Measurements from ENCODE around the gene EML6. TPM values are rescaled to one million over a fixed set of nuclear protein-coding genes. Genes with fewer than 3 reads are reported as not detected.

EML6 gene
- total and polyA plus RNA-seq, 2 of the 13 experiments (the other 11 are each of a cell fraction or from before 2014, with no cell fraction given): 17.2 to 32.4 TPM

DNA sequence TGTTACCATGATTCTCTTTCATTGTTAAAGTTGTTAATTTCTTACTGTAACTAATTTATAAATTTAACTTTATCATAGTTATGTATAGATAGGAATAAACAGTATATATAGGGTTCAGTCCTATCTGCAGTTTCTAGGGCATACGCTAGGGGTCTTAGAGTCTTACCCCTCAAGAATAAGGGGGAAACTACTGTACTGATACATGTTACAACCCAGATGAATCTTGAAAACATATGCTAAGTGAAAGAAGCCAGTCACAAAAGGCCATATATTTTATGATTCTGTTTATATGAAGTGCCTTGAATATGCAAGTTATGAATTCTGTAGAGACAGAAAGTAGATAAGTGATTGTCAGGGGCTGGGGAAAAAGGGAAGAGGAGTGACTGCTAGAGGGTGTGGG is 274.4 kb downstream of the EML6 start:
- Histone ChIP-seq H3K27ac (ENCODE audit: extremely low read length, insufficient read depth, low read length) (no peak overlapping the region), H3K27me3 (ENCODE audit: control insufficient read depth in 1 of 2, insufficient read depth in 2 of 2, low read length in 2 of 2) (no peaks in the 10 kb centered on the region), H3K4me2 (ENCODE audit: low read depth, low read length) (no peak overlapping the region), H3K9me3 (ENCODE audit: low read length) (no peaks in the 10 kb centered on the region), H3K36me3 (replicated peaks in 1 of 2; ENCODE audit: control insufficient read depth in 1 of 2, insufficient read depth in 2 of 2, low read length in 2 of 2) (no peaks in the 10 kb centered on the region), H3K4me1 (ENCODE audit: insufficient read depth, low read length) (no peaks in the 10 kb centered on the region; the same call in 1 of the 2 replicates), H3K4me3 (replicated peaks in 1 of 3; ENCODE audit: insufficient read depth in 1 of 3, low read depth in 2 of 3, low read length in 3 of 3) (no peak overlapping the region), H4K20me1 (ENCODE audit: insufficient read depth, low read length) (peaks cover 18% of the 10 kb centered on the region), H3K9ac (ENCODE audit: insufficient read depth, low read depth, low read length) (no peak overlapping the region), H3K79me2 (ENCODE audit: insufficient read depth, low read length) (peaks cover 99% of the 10 kb centered on the region), H2AFZ (ENCODE audit: low read length) (no peak overlapping the region)
- ChIA-PET POLR2A (no interaction called here), CTCF (ENCODE audit: low intra/inter-chr PET ratio, low total read pairs) (no interaction called here)
- in situ Hi-C loops (cut with HindIII; ENCODE audit: extremely low pct_ligation_motif_present, low pct_unique_long_range_greater_than_20kb) (no loop called here), intact Hi-C loops (cut with micrococcal nuclease; ENCODE audit: unreplicated experiment) (no loop called here)
- no peak for FAIRE-seq
- no peak for DNase-seq (ENCODE audit: low spot score)
- no peak for ATAC-seq
- WGBS (ENCODE audit: low lambda C conversion rate): 98% methylated on average over 1 of the region's 1 CpG
- TF ChIP-seq, protein P1, sequence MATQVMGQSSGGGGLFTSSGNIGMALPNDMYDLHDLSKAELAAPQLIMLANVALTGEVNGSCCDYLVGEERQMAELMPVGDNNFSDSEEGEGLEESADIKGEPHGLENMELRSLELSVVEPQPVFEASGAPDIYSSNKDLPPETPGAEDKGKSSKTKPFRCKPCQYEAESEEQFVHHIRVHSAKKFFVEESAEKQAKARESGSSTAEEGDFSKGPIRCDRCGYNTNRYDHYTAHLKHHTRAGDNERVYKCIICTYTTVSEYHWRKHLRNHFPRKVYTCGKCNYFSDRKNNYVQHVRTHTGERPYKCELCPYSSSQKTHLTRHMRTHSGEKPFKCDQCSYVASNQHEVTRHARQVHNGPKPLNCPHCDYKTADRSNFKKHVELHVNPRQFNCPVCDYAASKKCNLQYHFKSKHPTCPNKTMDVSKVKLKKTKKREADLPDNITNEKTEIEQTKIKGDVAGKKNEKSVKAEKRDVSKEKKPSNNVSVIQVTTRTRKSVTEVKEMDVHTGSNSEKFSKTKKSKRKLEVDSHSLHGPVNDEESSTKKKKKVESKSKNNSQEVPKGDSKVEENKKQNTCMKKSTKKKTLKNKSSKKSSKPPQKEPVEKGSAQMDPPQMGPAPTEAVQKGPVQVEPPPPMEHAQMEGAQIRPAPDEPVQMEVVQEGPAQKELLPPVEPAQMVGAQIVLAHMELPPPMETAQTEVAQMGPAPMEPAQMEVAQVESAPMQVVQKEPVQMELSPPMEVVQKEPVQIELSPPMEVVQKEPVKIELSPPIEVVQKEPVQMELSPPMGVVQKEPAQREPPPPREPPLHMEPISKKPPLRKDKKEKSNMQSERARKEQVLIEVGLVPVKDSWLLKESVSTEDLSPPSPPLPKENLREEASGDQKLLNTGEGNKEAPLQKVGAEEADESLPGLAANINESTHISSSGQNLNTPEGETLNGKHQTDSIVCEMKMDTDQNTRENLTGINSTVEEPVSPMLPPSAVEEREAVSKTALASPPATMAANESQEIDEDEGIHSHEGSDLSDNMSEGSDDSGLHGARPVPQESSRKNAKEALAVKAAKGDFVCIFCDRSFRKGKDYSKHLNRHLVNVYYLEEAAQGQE (IDR thresholded peaks at IDR 0.05; ENCODE audit: borderline replicate concordance in 1 of 2, low read depth in 1 of 2, low read length in 2 of 2): no peak
- TF ChIP-seq HNRNPH1 (optimal IDR thresholded peaks at IDR 0.05; ENCODE audit: low read depth, low read length) (no peak), PHF8 (CRISPR knock-in tag; IDR thresholded peaks at IDR 0.05) (no peak), MIXL1 (CRISPR knock-in tag; IDR thresholded peaks at IDR 0.05) (no peak), MIER2 (CRISPR knock-in tag; IDR thresholded peaks at IDR 0.05) (no peak), FOXC1 (CRISPR knock-in tag; IDR thresholded peaks at IDR 0.05; ENCODE audit: borderline replicate concordance) (no peak), KAT7 (CRISPR knock-in tag; IDR thresholded peaks at IDR 0.05; ENCODE audit: borderline replicate concordance) (no peak), ZSCAN30 (CRISPR knock-in tag; IDR thresholded peaks at IDR 0.05) (no peak), ZNF136 (CRISPR knock-in tag; IDR thresholded peaks at IDR 0.05; ENCODE audit: low read depth) (no peak), ZNF615 (CRISPR knock-in tag; IDR thresholded peaks at IDR 0.05; ENCODE audit: borderline replicate concordance) (no peak)
- TF ChIP-seq, protein P2, sequence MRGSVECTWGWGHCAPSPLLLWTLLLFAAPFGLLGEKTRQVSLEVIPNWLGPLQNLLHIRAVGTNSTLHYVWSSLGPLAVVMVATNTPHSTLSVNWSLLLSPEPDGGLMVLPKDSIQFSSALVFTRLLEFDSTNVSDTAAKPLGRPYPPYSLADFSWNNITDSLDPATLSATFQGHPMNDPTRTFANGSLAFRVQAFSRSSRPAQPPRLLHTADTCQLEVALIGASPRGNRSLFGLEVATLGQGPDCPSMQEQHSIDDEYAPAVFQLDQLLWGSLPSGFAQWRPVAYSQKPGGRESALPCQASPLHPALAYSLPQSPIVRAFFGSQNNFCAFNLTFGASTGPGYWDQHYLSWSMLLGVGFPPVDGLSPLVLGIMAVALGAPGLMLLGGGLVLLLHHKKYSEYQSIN (CRISPR knock-in tag; IDR thresholded peaks at IDR 0.05; ENCODE audit: borderline replicate concordance): no peak
- no TSS peak for BruUV-seq (replicated peaks)
